Ascending aorta (tissue), 2 donors: ENCODE results near the gene RASL12. TPM values are rescaled to one million over a fixed set of nuclear protein-coding genes. Genes with fewer than 3 reads are reported as not detected.

Experiments used
- DNase-seq, 2 donors: peaks; one replicate each; pipeline ENCODE4 v3.0.0-alpha.2; 2019; ENCODE audit warnings: low spot score in 2 of 2
- H3K27ac ChIP-seq, 2 donors: fragments of 200-600 bp; sonication (generic); one replicate each; pipeline ENCODE4 v1.5.1; 2016 to 2017; ENCODE audit warnings: mild to moderate bottlenecking in 1 of 2
- H3K27me3 ChIP-seq: fragments of 200-600 bp; sonication (generic); one replicate; pipeline ENCODE4 v1.5.1; 2017
- H3K36me3 ChIP-seq, 2 donors: fragments of 200-600 bp; sonication (generic); one replicate each; pipeline ENCODE4 v1.5.1; 2016
- H3K4me1 ChIP-seq, 2 donors: fragments of 200-600 bp; sonication (generic); one replicate each; pipeline ENCODE4 v1.5.1; 2016 to 2017; ENCODE audit warnings: mild to moderate bottlenecking in 1 of 2
- H3K4me3 ChIP-seq, 2 donors: fragments of 200-600 bp; sonication (generic); one replicate each; pipeline ENCODE4 v1.5.1; 2016 to 2017; ENCODE audit warnings: mild to moderate bottlenecking in 1 of 2
- H3K9me3 ChIP-seq, 2 donors: fragments of 200-600 bp; sonication (generic); one replicate each; pipeline ENCODE4 v1.5.1; 2016
- intact Hi-C: fragments of 100-400 bp; cut with DNase I; formaldehyde crosslinking; loops from one replicate; pipeline ENCODE4 v1.15.1; 2023
- total RNA-seq: library from RNA; depleted of rRNA; stranded (reverse); fragments of >200 nt; gene quantifications from one replicate; pipeline ENCODE4 v1.1.0, GENCODE V29; 2016
- TF ChIP-seq, protein P1 (sequence below), 3 experiments: fragments of 200-600 bp in 2 of 3; fragments of 450-650 bp in 1 of 3; sonication (generic) in 2 of 3; IDR thresholded peaks; one replicate each; pipeline ENCODE4 v1.5.1; 2016 to 2019; ENCODE audit warnings: antibody characterized with exemption in 3 of 3, mild to moderate bottlenecking in 1 of 3, moderate library complexity in 1 of 3

Gene RASL12, protein sequence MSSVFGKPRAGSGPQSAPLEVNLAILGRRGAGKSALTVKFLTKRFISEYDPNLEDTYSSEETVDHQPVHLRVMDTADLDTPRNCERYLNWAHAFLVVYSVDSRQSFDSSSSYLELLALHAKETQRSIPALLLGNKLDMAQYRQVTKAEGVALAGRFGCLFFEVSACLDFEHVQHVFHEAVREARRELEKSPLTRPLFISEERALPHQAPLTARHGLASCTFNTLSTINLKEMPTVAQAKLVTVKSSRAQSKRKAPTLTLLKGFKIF
- total RNA-seq, result 187 TPM

DNA sequence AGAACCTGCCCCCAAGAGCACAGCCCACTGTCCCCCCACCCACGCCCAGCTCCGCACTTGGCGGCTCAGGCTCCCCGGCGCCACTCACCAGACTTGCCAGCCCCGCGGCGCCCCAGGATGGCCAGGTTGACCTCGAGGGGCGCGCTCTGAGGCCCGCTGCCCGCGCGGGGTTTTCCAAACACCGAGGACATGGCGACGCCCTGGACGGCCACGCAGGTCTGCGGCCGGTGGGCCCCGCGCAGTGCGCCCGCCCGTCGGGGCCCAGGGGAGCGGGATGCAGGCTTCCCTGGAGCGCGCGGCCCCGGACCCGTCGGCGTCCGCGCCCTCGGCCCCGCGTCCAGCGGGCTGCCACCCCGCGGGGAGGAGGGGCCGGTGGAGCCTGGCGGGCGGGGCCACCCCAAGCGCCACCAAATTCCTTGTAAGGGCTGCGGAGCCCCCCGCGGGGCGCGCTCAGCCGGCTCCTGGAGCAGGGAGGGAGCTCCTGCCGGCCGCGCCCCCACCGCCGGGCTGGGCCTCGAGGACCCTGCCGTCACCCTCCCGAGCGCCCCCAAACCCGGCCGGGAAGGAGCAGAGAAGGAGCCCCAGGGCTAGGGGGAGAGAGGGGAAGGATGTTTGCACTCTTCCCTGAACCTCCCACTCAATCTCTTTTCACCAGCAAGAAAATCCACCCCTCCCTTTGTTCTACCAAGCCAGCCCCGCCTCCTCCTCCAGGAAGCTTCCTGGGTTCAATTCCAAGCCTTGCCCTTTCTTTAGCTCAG lies at the start of gene RASL12:
TSS of gene RASL12 (minus strand) at position 347 of the 758 bp plus-strand sequence. CDS start at position 191, 156 bp downstream.
- Histone ChIP-seq H3K4me1 (peaks cover 25 to 70% of the 10 kb centered on the region in 2 donors), H3K4me3 (peak within 1 kb of the TSS; percentile 56 to 75), H3K27me3 (no peaks in the 10 kb centered on the region), H3K36me3 (peaks cover 6 to 12% of the 10 kb centered on the region in 2 donors), H3K27ac (peak within 1 kb of the TSS; percentile 97), H3K9me3 (no peaks in the 10 kb centered on the region)
- DNase-seq, result peak in 1 of 2 donors; percentile 85
- TF ChIP-seq, protein P1, sequence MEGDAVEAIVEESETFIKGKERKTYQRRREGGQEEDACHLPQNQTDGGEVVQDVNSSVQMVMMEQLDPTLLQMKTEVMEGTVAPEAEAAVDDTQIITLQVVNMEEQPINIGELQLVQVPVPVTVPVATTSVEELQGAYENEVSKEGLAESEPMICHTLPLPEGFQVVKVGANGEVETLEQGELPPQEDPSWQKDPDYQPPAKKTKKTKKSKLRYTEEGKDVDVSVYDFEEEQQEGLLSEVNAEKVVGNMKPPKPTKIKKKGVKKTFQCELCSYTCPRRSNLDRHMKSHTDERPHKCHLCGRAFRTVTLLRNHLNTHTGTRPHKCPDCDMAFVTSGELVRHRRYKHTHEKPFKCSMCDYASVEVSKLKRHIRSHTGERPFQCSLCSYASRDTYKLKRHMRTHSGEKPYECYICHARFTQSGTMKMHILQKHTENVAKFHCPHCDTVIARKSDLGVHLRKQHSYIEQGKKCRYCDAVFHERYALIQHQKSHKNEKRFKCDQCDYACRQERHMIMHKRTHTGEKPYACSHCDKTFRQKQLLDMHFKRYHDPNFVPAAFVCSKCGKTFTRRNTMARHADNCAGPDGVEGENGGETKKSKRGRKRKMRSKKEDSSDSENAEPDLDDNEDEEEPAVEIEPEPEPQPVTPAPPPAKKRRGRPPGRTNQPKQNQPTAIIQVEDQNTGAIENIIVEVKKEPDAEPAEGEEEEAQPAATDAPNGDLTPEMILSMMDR (IDR thresholded peaks at IDR 0.05), result no peak
- intact Hi-C loops, result loop anchor here (2.0 kb wide), 1 partner anchor 21 kb away; no protein-coding TSS in a partner anchor

DNA sequence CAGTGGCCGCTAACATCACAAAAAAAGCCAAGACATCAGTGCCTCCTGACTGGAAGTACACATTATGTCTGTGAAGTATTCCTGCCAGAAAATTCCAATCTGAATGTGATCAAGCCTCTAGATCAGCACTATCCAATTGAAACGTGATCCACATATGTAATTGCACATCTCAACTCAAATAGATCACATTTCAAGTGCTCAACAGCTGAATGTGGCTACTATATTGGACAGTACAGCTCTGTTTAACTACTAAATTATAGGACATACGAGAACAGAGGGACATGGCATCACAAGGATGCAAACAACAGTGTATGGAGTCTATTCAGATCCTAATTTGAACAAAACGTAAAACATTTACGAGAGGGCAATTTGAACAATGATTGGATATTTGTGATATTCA lies 47.8 kb upstream of the RASL12 start:
- H3K27me3 ChIP-seq, result no peaks in the 10 kb centered on the region
- intact Hi-C loops, result no loop called here
- no peak overlapping the region for H3K27ac ChIP-seq
- H3K36me3 ChIP-seq, result peaks cover 54 to 65% of the 10 kb centered on the region in 2 donors
- no peaks in the 10 kb centered on the region for H3K9me3 ChIP-seq
- TF ChIP-seq, protein P1 (IDR thresholded peaks at IDR 0.05), result no peak
- H3K4me3 ChIP-seq, result no peak overlapping the region
- no peaks in the 10 kb centered on the region for H3K4me1 ChIP-seq
- DNase-seq, result no peak

DNA sequence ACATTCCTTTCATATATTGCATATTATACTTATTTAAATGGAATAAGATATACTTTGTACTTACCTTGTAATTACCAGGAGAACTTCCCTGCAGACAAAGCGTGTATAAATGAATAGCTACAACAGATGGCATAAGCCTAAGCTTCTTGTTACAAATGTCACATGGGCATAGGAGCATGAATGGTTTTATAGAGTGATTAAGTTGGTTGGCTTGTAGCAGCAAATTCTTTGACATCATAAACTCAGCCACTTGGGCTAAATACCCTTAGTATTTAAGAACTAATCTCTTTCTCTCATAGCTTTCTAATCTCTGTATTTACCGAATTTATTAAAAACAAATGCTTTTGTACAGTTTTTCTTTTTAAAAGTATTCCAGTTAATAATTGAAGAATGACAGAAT lies 47.3 kb upstream of the RASL12 start, which contains the start of gene UBAP1L:
TSS of gene UBAP1L (minus strand) at position 115 of the 400 bp plus-strand sequence. CDS start 8,985 bp downstream, outside the sequence.
- peaks cover 52 to 64% of the 10 kb centered on the region in 2 donors for H3K36me3 ChIP-seq
- intact Hi-C loops, result no loop called here

DNA sequence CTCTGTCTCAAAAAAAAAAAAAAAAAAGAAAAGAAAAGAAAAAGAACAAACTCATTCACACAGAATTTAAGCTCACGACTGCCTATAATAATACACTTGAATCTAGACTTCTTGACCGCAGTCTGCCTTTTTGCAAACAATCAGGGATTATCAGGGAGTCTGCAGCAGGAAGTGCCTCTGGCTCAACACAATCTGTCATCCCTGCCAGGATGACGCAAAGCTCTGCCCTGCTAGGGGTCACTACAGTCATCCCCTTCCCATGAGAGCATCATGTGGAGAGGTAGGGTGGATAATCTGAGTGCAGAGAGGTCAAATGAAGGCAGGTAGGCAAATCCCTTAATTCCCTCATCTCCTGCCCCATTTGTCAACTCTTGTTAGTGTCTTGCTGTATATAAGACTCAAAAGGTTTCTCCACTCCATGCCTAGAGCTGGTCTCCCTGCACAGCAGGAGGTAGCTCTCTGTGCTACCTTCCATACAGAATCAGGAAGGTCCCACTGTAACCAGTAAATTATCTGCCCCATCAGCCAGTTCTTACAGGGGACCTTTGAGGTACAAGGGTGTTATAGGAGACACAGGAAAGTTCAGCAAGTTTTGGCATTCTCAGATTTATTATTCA lies 43.0 kb upstream of the RASL12 start:
- intact Hi-C loops, result no loop called here
- H3K4me3 ChIP-seq, result no peak overlapping the region
- H3K4me1 ChIP-seq, result no peaks in the 10 kb centered on the region
- no peak for DNase-seq
- TF ChIP-seq, protein P1 (IDR thresholded peaks at IDR 0.05), result no peak
- peak overlapping the region in 1 of 2 donors; percentile 42 for H3K27ac ChIP-seq
- H3K36me3 ChIP-seq, result peaks cover 19 to 36% of the 10 kb centered on the region in 2 donors
- H3K27me3 ChIP-seq, result no peaks in the 10 kb centered on the region
- no peaks in the 10 kb centered on the region for H3K9me3 ChIP-seq

More for the DNA sequence above, 47.3 kb upstream of the RASL12 start, which contains the start of gene UBAP1L:
- Histone ChIP-seq H3K27me3 (no peaks in the 10 kb centered on the region), H3K4me1 (no peaks in the 10 kb centered on the region), H3K9me3 (no peaks in the 10 kb centered on the region), H3K4me3 (no peak within 1 kb of the TSS), H3K27ac (no peak within 1 kb of the TSS)
- TF ChIP-seq, protein P1 (IDR thresholded peaks at IDR 0.05), result no peak
- DNase-seq, result no peak

DNA sequence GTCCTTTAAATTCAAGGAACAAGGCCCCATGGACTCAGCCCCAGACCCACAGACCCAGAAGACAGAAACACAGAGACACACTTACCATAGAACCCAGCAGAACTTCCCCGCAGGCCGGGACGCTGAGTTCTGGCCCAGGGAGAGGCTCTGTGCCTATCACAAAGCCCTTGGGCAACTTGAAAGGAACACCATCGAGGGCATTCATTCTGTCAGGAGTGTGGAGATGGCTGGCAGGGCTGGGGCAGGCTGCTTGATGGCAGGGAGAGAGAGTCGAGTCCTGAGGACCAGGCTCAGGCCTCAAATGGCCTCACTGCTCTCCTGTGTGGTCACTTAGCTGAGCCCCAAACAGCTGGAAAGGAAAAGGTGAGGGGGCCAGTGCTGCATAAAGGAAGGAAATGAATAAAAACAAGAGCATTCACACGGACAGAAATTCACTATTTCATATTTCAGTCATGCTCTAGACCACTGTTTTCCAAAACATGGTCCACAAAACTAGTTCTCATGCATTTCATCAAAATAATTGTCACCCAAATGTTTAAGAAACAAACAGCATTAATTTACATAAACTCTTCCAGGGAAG lies 38.3 kb upstream of the RASL12 start:
- no peak for DNase-seq
- intact Hi-C loops, result no loop called here
- no peak overlapping the region for H3K4me3 ChIP-seq
- peaks cover 1 to 2% of the 10 kb centered on the region in 2 donors for H3K4me1 ChIP-seq
- peaks cover 22 to 30% of the 10 kb centered on the region in 2 donors for H3K36me3 ChIP-seq
- no peak overlapping the region for H3K27ac ChIP-seq
- H3K9me3 ChIP-seq, result no peaks in the 10 kb centered on the region
- TF ChIP-seq, protein P1 (IDR thresholded peaks at IDR 0.05), result no peak
- H3K27me3 ChIP-seq, result no peaks in the 10 kb centered on the region
